Skin of body (tissue), 2 donors: Measurements from ENCODE around the gene FGL2. TPM values are rescaled to one million over a fixed set of nuclear protein-coding genes. Genes with fewer than 3 reads are reported as not detected.
A peak's percentile ranks its signal among the peaks of the same experiment; 100 is the strongest.
"Not testable (repeated sequence)": the region's sequence is repeated elsewhere in the genome, so short reads cannot be mapped to it uniquely, and the experiment has no call there.

ENCODE experiments used
- DNase-seq: peaks from one replicate; lab custom pipeline; 2025; lab: John Stamatoyannopoulos, UW
- total RNA-seq: library from RNA; depleted of rRNA; stranded (reverse); fragments of >200 nt; gene quantifications from one replicate; pipeline ENCODE4 v1.2.3, GENCODE V29; 2014

FGL2 gene
- total RNA-seq, 1 donor from 2014 or later, result 29.5 TPM

DNA sequence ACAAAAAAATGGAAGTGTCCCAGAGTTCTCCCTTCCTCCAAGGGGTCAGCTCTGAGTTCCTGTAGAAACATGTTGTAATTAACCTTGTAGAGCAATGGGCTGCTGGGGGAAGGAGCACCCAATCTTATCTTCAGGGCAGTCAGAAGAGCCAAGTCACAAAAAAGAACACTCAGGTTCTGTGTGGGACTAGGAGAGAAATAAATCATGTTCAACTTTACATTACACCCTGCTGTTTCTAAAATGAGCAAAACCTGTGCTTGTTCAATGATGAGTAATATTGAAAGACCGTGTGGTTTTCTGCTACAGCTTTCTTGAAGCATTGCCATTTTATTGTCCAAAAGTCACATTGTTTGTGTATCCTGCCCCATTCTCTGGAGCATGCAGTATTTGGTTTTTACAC is 42.6 kb downstream of the FGL2 start:
- not testable (repeated sequence) for DNase-seq

DNA sequence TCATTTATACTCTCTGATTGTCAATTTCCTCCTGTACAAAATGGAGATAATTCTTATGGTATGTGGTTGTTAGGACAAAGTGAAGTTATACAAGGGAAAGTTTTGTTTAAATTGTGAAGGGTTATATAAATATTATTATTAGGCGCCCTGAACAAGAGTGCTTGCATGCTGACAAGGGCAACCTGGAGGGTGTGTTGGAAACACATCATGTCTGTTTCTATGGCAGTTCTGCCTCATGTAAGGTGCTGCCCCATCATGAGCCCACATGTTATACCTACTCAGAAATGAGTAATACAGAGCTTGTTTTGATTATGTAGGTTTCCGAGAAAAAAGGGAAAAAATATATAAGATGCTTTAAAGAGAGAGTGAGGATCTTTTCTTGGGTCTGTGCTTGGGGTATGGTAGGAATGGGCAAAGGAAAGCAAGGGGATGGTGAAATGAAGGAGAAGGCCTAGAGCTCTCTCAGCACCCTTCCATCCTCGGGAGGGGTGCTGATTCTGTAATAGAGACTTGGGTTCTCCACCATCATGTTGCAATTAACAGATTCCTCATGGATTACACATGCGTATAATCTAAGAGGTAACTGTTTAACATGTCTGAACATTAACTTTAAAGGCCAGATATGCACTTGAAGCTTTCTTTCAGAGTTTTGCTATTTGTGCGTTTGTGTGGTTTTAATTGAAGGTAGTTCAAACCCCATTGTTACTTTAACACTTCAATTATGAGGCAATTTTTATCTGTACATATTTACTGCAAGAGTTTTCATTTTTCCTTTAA is 43.8 kb downstream of the FGL2 start:
- not testable (repeated sequence) for DNase-seq

DNA sequence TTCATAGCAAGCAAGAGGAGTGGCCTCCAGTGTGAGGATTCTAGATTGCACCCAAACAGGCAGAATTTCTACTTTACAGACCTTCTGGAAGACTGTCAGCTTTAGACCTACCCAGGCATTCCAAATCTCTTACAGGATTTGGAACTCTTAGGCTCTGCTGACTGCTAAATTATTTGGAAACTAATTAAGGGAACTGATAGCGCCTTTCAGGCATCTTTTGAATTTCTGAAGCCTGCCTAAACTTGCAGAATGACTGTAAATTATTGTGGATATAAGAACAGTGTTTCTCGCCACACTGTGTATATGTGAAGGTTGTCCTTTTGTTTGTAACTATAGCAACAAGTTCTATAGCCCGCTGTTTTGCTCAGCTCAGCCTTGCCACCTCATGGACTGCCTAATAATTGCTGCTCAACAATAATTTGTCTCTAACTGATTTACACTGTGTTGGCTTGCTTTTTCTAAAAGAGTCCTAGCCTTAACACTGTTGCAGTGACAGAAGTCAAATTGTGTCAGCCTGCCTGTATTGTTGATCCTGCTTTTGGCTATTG is 44.6 kb downstream of the FGL2 start:
- DNase-seq, result peak; percentile 5

DNA sequence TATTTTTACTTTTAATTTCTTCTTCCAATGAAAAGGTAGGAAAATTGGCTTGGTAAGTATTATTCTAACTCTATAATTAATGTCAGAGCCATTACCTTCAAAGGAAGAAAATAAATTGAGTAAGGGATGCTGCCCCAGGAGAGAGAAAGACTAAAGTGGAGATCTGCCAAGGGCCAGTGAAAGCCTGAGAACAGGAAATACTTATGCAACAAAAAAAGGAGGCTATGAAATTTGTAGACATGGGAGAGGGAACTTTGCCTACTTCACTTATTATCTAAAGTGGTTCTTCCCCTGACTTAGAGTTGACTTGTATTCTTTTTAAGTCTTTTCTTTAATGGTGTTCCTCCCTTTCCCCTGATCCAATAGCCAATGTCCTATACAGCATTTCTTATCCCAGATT is 47.4 kb downstream of the FGL2 start:
- DNase-seq, result not testable (repeated sequence)

Other genes with a start within 250 kb of the FGL2 start
- not detected for gene SPDYE17, start 167.5 kb downstream of the FGL2 start, total RNA-seq
- 0.59 TPM for gene SPDYE18, start 137.3 kb downstream of the FGL2 start, total RNA-seq
- 18.2 TPM for gene CCDC146, start 77.2 kb downstream of the FGL2 start, total RNA-seq
- gene GSAP, start 216.5 kb upstream of the FGL2 start, total RNA-seq, result 7.4 TPM